Duodenal mucosa (tissue), 2 donors: ENCODE measurements around the gene NOTCH3.

Experiments
- H3K27ac ChIP-seq: one replicate; pipeline ENCODE4 v1.7.0; 2013; ENCODE audit warnings: low read depth, low read length
- H3K27me3 ChIP-seq, 2 donors: one replicate each; pipeline ENCODE4 v1.7.0; 2013; ENCODE audit warnings: low read length in 2 of 2, control low read depth in 1 of 2; ENCODE audit not compliant: insufficient read depth in 2 of 2, control insufficient read depth in 1 of 2
- H3K36me3 ChIP-seq, 2 donors: one replicate each; pipeline ENCODE4 v1.7.0; 2013; ENCODE audit warnings: low read length in 2 of 2, control low read depth in 1 of 2; ENCODE audit not compliant: insufficient read depth in 2 of 2, control insufficient read depth in 1 of 2
- H3K4me1 ChIP-seq, 2 donors: one replicate each; pipeline ENCODE4 v1.7.0; 2013; ENCODE audit warnings: low read length in 2 of 2, control low read depth in 1 of 2; ENCODE audit not compliant: insufficient read depth in 2 of 2, control insufficient read depth in 1 of 2
- H3K4me3 ChIP-seq, 2 donors: one replicate each; pipeline ENCODE4 v1.7.0; 2013; ENCODE audit warnings: low read length in 2 of 2, low read depth in 1 of 2
- H3K9ac ChIP-seq, 2 donors: one replicate each; pipeline ENCODE4 v1.7.0; 2013; ENCODE audit warnings: low read length in 2 of 2, low read depth in 1 of 2
- H3K9me3 ChIP-seq, 2 donors: one replicate each; pipeline ENCODE4 v1.7.0; 2013; ENCODE audit warnings: low read length in 2 of 2, control low read depth in 1 of 2; ENCODE audit not compliant: control insufficient read depth in 1 of 2

NOTCH3 gene

DNA sequence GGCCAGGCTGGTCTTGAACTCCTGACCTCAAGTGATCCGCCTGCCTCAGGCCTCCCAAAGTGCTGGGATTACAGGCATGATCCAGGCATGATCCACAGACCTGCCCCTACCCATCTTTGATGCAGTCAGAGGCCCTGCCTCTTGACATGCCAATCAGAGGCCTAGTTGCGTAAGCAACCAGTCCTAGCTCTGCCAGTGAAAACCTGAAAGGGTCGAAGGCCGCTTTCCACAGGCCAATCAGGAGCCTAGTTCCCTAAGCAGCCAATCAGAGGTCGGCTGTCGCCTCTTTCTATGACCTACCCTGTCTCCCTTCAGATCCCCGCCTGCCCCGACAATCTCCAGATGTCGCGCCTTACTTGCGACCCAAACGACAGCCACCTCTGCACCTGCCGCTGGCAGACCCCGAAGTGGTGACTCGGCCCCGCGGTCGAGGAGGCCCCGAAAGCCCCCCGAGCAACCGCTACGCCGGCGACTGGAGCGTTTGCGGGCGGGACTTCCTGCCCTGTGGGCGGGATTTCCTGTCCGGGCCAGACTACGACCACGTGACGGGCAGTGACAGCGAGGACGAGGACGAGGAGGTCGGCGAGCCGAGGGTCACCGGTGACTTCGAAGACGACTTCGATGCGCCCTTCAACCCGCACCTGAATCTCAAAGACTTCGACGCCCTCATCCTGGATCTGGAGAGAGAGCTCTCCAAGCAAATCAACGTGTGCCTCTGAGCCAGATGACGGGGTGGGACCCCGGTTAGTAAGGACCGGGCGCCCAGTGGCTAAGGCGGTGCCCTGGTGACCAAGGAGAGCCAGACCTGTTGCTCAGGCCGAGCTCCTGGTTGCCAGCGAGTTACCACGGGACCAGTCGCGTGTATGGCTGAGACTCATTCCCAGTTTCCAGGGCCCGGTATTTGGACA, 87.3 kb downstream of the NOTCH3 start:
- Histone ChIP-seq H3K4me1 (peaks cover 0 to under 1% of the 10 kb centered on the region in 2 donors), H3K36me3 (peaks cover 25 to 52% of the 10 kb centered on the region in 2 donors), H3K27ac (no peak overlapping the region), H3K27me3 (peaks cover 4 to 5% of the 10 kb centered on the region in 2 donors), H3K9ac (no peak overlapping the region), H3K4me3 (no peak overlapping the region), H3K9me3 (no peaks in the 10 kb centered on the region)

DNA sequence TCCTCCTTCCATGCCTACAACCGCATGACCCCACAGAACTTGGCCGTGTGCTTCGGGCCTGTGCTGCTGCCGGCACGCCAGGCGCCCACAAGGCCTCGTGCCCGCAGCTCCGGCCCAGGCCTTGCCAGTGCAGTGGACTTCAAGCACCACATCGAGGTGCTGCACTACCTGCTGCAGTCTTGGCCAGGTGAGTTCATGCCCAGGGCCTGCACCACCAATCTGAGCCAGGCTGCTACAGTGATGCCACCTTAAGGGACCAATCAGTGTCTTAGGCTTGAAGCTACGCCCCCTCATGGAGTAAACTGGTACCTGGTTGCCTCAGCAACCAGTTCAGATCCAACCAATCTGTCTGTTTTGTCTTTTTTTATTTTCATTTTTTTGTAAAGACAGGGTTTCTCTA, 88.4 kb downstream of the NOTCH3 start:
- no peak overlapping the region for H3K4me3 ChIP-seq
- H3K36me3 ChIP-seq = peaks cover 15 to 41% of the 10 kb centered on the region in 2 donors
- H3K9me3 ChIP-seq = no peaks in the 10 kb centered on the region
- H3K27me3 ChIP-seq = peaks cover 5 to 13% of the 10 kb centered on the region in 2 donors
- peaks cover 0 to 4% of the 10 kb centered on the region in 2 donors for H3K4me1 ChIP-seq
- H3K27ac ChIP-seq = no peak overlapping the region
- no peak overlapping the region for H3K9ac ChIP-seq

DNA sequence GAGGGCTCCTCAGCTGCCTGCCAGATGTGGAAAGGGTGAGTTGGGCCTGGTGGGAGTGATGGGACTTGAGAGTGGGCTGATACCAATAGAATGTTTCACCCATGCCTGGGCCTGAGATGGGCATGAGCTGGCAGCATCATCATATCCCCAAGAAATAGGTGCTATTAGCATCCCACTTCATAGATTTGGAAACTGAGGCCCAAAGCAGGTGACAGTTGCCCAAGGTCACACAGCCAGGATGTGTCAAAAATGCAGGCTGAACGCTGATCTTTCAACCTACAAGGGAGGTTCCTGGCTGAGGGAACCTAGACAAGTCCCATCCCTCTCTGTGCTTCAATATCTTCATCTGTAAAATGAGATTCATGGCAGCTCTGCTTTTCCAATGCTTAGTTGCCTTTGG, 89.0 kb downstream of the NOTCH3 start:
- H3K36me3 ChIP-seq = peaks cover 10 to 35% of the 10 kb centered on the region in 2 donors
- no peak overlapping the region for H3K9ac ChIP-seq

GRCh38 chr19:15110418-15110815, 90.4 kb downstream of the NOTCH3 start:
- peaks cover 3 to 21% of the 10 kb centered on the region in 2 donors for H3K36me3 ChIP-seq
- H3K4me3 ChIP-seq = no peak overlapping the region
- peaks cover 10 to 19% of the 10 kb centered on the region in 2 donors for H3K27me3 ChIP-seq
- no peak overlapping the region for H3K27ac ChIP-seq
- peaks cover 0 to 4% of the 10 kb centered on the region in 2 donors for H3K4me1 ChIP-seq
- no peaks in the 10 kb centered on the region for H3K9me3 ChIP-seq
- no peak overlapping the region for H3K9ac ChIP-seq

More for the DNA sequence above, 89.0 kb downstream of the NOTCH3 start:
- Histone ChIP-seq H3K9me3 (no peaks in the 10 kb centered on the region), H3K4me1 (peaks cover 0 to 4% of the 10 kb centered on the region in 2 donors), H3K27ac (no peak overlapping the region), H3K27me3 (peaks cover 8 to 16% of the 10 kb centered on the region in 2 donors), H3K4me3 (no peak overlapping the region)

DNA sequence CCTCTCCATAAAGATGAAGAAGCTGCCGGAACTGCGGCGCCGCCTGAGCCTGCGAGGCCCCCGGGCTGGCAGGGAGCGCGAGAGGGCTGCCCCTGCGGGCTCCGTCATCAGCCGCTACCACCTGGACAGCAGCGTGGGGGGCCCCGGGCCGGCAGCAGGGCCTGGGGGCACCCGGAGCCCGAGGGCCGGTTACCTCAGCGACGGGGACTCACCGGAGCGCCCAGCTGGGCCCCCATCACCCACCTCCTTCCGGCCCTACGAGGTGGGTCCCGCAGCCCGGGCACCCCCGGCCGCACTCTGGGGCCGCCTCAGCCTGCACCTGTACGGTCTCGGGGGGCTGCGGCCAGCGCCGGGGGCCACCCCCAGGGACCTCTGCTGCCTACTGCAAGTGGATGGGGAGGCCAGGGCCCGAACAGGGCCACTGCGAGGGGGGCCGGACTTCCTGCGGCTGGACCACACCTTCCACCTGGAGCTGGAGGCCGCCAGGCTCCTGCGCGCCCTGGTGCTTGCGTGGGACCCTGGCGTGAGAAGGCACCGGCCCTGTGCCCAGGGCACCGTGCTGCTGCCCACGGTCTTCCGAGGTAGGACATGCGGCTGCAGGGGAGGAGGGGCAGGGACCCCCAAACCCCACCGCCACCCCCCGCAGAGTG, 90.9 kb downstream of the NOTCH3 start:
- peaks cover 3 to 16% of the 10 kb centered on the region in 2 donors for H3K36me3 ChIP-seq
- H3K4me1 ChIP-seq = peaks cover 0 to 4% of the 10 kb centered on the region in 2 donors
- no peak overlapping the region for H3K9ac ChIP-seq
- H3K27ac ChIP-seq = no peak overlapping the region
- H3K9me3 ChIP-seq = no peaks in the 10 kb centered on the region
- H3K4me3 ChIP-seq = no peak overlapping the region
- H3K27me3 ChIP-seq = peaks cover 10 to 19% of the 10 kb centered on the region in 2 donors
